HG02981 (cell line): ENCODE results near the gene PDZD8.

ENCODE experiments used
- ATAC-seq: cut with Tn5 transposase; IDR thresholded peaks from one replicate; pipeline ENCODE4 v1.9.1; 2021; ENCODE audit warnings: mild to moderate bottlenecking, moderate library complexity; ENCODE audit not compliant: unreplicated experiment

The PDZD8 gene, protein sequence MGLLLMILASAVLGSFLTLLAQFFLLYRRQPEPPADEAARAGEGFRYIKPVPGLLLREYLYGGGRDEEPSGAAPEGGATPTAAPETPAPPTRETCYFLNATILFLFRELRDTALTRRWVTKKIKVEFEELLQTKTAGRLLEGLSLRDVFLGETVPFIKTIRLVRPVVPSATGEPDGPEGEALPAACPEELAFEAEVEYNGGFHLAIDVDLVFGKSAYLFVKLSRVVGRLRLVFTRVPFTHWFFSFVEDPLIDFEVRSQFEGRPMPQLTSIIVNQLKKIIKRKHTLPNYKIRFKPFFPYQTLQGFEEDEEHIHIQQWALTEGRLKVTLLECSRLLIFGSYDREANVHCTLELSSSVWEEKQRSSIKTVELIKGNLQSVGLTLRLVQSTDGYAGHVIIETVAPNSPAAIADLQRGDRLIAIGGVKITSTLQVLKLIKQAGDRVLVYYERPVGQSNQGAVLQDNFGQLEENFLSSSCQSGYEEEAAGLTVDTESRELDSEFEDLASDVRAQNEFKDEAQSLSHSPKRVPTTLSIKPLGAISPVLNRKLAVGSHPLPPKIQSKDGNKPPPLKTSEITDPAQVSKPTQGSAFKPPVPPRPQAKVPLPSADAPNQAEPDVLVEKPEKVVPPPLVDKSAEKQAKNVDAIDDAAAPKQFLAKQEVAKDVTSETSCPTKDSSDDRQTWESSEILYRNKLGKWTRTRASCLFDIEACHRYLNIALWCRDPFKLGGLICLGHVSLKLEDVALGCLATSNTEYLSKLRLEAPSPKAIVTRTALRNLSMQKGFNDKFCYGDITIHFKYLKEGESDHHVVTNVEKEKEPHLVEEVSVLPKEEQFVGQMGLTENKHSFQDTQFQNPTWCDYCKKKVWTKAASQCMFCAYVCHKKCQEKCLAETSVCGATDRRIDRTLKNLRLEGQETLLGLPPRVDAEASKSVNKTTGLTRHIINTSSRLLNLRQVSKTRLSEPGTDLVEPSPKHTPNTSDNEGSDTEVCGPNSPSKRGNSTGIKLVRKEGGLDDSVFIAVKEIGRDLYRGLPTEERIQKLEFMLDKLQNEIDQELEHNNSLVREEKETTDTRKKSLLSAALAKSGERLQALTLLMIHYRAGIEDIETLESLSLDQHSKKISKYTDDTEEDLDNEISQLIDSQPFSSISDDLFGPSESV

DNA sequence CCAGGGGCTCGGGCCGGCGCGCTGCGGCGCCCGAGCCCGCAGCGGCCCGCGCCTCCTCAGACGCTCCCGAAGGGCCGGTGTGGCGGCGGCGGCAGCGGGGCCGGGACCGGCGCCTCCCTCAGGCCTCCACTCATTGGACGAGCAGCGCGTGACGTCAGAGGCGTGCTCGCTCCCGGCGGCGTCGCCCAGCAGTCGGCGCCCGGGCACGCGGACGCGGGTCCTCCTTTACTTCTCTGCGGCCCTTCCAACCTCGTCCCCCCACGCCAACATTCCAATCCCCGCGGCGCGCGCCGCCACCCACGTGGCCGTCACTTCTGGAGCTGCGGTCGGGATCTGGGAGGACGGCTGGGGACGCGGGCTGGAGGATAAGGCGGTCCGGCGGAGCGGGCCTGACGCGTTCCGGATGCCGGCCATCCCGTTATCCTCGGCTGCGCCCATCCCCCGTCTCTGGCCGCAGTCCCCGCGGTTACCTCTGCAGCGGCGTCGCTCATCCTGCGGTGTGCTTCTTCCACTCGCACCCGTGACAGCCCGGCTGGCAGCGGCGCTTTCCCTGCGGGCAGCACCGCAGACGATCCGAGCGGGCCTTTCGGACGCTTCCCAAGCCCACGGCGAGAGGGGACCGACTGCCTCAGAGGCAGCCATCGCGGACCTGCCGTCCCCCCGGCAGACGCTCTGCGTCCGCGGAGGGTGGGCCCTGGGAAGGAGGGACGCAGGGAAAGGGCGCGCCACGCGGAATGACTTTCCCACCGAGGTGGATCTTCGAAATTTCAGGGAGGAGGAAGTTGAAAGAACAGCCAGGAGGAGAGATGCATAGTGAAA is at the start of gene PDZD8:
TSS of gene PDZD8 (minus strand) at position 81 of the 819 bp plus-strand sequence. CDS start 213 bp downstream, outside the sequence.
- ATAC-seq: peak; percentile 79

DNA sequence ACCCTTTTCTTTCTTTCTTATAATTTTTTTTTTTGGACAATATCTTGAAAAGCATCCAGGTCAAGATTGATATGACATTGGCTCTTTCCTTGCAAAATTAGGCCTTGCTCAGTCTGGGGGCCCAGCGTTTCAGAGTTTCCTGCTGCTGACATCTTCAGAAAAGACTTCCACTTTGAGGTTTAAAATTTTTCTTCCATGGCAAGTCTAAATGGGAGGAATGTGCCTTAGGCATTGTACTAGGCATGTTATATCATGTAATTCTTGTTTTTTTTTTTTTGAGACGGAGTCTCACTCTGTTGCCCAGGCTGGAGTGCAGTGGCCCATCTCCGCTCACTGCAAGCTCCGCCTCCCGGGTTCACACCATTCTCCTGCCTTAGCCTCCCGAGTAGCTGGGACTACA is 48.9 kb upstream of the PDZD8 start:
- no peak for ATAC-seq

DNA sequence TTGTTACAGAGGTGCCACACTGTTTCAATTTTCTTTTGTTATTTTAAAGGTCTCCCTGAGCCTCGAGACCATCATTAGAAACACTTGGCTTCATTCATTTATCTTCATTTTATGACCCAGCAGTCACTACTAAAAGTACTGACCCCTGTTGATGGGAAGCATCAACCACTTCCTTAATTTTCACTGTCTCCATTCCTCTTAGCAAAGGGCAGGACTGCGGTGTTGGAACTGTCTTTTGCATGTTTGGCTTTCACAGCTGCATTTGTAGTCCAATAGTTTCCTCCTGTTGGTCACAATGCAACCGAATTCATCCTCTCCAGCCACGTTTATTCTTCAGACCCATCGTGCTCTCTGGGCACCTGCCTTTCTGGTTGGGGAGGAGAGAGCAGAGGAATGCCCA is 46.7 kb upstream of the PDZD8 start:
- no peak for ATAC-seq

DNA sequence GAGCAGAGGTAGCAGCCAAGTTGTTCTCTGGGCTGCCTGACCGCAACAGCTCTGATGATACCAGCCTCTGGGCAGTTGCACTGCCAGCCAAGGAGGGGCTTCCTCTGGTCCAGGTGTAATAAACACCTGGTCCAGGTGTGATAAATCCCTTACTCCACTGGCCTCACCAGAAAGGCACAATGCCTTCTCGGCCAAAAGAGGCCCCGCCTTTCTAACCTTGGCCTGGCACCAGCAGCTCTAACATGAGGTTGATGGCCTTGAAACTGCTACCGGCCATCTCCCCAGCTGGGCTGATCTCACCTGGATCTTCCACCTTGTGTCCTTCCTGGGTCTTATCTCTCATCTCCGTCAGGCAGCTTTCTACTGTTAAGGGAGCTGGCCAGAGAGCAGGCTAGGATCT is 45.5 kb upstream of the PDZD8 start:
- no peak for ATAC-seq

DNA sequence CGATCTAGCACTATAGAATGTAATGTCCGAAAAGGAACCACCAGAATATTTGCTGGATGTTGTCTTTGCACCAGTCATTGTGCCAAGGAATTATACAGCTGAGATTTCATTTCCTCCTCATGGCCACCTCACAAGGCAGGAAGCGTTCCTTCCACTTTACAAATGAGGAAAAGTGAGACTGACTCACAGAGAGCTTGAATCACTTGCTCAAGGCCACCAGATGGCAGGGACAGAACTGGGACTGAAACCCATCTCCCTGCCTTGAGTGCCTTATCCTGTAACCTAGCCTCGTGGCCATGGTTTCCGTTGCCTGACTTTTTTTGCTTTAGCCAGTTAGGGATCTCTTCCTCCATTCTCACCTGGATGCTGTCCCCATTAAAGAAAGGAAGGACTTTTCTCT is 44.7 kb upstream of the PDZD8 start:
- no peak for ATAC-seq

DNA sequence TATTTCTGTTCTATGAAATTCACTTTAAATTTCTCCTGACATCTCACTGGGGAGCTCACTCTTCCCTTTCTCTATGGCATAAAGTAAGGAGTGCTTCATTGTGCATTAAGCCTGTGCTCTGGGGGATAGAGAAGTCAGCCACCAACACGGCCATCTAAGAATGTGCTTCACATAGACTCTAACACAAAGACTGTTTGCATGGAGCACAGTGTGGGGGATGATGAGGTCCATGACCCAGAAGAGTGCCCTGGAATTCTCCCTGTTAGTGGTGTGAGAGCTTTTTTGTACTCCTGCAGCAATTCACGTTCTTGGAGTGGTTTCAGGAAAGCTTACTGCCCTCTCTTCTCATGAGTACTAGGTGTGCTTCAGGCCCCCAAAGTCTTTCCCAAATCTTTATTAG is 43.9 kb upstream of the PDZD8 start:
- no peak for ATAC-seq

DNA sequence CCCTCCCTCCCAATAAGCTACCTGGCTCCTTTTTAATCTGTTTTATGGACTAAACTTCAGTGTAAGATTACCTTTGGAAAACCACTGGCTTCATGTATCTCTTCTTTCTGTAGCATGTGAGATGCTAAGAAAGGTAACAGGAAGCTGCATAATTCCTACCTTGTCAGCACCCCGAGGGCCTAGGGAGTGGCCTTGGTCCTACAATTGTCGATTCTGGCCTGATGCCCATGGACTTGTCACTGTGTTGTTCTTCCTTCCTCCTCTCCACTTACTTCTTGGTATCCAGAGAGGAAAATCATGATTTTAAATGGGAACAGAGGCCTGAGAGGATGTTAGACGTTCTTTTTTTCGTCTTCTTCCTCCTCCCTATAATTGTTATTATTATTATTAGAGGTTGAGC is 42.9 kb upstream of the PDZD8 start:
- ATAC-seq: no peak

DNA sequence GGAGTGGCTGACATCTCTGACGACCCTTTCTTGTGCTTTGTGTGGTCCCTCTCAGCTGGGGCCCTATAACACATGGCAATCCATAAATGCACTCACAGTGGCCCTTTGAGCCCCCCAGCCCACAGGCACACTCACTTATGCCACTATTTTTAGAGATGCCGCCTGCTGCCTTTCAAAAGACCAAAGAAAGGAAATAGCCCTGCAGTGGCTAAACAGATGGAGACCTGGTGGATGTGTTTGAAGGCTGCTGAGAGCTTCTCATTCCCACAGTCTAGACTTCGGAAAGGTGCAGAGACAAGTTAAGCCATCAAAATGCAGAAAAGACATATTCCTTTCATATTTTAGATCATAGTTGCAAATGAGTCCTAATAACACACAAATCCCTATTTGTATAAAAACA is 42.0 kb upstream of the PDZD8 start:
- no peak for ATAC-seq

DNA sequence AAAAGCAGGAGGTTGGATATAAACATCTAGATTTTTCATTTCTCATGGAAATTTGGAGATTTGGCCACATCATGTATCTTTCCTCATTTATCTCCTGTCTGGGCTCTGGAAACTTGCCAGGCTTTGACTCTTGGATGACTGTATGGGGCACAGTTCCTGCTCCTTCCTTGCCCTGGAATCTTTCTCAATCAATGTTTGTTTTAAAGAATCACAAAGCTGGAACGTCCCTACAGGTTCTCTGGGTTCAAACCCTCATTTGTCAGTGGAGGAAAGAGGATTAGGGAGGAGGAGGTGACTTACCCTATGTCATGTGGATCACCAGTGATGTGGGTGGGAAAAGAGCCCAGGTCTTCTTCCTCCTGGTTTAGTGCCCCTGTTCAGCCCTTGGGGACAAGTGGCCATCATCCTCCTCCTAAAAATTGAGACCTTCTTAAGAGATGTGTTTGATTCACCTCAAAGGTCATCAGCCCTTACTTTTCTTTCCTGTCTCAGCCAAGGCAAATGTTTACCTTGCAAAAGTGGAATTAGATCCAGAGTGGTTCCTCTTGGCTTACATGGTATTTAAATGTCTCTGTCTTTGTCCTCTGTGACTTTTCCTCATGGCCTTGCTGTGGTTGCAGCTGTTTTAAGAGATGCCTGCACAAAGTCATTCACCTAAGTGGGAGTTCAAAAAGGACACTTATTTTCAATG is 38.8 kb upstream of the PDZD8 start:
- ATAC-seq: no peak

DNA sequence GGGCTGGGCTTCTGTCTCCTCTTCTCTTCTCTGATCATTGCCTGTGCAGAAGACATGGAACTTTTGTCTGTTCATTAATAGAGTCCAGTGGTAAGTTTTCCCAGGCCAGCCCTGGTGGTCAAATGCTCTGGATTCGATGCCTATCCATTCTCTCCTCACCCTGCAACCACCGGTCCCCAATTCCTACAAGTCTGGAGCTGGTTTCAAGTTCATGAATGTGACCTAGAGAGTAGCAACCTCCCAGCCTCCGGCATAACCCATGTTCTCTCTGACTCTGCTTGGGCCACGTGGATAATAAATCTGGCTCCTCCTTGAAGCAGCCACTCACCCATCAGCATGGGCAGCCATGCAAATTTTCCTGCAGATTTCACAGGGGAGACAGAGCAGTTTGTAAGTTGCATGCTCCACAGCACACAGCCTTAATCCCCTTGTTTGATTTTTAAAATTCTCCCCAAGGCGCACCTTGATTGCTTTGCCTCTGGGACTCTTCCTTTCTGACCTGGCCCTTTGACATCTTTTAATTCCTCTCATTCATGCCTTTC is 37.3 kb upstream of the PDZD8 start:
- ATAC-seq: no peak

DNA sequence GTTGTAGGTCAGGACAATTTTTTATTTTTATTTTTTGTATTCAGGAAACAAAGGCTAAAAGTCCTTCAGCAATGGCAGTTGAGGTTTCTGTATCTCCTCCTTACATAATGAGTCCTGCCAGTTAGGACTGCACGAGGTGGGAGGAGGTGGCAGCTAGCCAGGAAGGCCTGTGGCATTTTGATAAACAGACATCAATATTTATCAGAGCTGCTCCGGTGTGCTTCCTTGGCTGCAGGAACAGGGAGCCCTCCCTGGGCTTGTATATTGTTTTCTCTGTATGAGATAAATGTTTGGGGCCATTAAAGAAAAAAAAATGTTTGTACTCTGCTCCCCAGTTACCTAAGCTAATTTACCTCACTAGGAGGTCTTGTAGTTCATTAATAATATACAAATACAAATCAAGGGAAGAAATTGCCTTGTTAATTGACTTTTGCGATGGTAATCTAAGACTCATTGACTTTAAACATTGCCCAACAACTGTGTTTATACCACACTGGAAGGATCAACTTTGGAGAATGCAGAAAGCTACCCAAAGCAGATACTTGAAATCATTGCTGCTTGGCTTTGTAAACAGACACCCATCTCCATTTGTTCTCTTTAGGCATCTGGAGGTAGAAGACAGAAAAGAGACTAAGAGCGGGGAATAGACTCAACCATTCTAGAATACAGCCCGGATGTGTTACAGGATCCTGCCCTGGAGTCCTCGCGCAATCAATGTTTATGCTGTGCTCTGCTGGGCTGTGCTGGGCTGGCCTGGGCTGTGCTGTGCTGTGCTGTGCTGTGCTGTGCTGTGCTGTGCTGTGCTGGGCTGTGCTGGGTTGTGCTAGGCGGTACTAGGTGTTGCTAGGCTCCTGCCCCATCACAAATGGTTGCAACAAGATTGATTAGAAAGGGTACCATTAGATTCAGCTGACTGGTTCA is 36.5 kb upstream of the PDZD8 start:
- ATAC-seq: no peak

DNA sequence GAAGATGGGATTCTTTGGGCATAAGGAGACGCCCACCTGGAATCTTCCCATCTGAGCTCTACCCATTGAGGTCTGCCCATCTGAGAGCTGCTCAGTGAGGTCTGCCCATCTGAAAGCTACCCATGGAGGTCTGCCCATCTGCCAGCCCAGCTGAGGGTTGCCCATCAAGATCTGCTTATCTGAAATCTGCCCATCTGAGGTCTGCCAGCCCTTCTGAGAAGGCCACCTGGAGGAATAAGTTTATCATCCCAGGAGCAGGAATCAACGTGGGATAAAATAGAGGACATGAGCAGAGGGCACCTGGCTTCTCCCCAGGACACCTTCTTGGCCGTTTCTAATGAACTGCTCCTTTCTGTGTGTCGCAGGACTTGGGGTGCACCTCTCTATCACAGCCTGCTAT is 35.3 kb upstream of the PDZD8 start:
- ATAC-seq: no peak

DNA sequence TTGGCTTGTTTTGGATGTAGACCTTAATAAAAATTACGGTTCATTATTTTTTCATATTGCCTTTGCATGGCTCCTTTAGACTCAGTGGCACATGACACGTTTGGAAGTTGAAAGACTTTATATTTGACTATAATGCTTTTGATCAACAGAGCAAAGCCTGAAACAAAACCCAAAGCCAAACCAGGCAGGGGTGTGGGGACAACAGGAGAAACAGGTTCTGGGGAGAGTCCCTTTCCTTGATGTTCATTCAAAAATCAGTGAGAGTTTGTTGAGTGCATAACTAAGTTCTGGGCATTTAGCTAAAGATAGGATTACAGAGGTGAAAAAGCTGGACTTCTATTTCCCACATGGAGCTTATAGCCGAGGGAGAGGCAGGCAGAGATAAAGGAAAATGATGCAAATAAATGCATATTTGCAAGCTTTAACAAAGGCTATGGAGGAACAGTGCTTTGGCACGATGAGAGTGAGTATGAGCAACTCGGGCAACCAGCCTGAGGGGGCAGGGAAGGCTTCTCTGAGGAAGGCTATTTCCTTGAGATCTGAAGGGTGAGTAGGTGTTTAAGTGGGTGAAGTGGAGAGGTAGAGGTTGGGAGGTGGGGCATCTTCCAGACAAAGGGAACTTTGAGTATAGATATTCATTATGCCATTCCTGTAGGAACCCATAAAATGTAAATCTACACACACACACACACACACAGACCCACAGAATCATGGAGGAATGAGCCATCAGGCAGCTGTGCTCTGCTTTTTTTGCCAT is 34.5 kb upstream of the PDZD8 start:
- no peak for ATAC-seq

DNA sequence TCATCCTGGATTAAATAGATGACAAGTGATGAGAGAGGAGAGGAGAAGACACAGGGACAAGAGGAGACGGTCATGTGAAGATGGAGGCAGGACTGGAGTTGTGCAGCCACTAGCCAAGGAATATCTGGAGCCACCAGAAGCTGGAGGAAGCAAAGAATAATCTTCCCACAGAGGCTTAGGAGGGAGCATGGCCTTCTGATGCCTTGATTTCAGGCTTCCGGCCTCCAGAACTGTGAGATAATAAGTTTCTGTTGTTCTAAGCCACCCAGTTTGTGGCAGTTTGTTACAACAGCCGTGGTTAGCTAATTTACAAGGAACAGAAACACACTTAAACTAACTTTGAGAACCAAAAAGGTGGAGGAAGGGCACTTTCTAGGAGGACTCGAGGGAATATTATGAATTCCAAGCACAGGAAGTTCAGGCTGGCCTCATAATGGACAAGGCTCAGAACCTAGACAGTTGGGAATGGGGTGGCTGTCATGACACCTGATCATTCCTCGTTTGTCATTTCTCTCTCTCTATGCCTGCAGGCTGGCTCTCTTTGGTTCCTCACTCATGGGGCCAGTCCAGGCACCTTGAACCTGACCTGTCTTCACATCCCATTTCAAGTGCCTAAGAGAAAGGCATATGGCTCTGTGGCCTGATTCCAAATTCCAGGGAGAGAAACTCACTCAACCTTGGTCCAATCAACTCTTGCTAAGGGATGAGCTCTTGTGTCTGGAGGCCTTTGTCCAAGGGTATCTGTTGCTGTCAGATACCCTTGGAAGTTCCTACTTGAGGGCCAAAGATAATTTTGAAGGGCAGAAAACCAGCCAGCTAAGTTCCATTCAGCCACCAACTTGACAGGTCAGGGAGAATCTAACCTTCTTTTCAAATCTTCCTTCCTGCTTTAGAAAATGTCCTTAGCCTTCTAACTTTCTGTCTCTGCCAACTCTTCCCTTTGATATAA is 33.5 kb upstream of the PDZD8 start:
- ATAC-seq: no peak

DNA sequence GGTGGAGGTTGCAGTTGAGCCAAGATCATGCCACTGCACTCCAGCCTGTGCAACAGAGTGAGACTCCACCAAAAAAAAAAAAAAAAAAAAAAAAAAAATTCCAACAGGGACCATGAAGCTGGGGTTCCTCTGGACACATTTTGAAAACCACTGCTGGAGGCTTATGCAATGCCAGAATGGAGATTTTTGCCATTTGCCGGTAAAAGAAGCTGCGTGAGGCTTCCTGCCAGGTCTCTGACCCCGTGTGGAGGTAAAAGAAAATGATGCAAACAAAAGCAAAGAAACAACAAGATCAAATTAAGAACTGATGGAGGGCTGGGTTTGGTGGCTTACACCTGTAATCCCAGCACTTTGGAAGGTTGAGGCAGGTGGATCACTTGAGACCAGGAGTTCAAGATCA is 30.5 kb upstream of the PDZD8 start:
- ATAC-seq: no peak

DNA sequence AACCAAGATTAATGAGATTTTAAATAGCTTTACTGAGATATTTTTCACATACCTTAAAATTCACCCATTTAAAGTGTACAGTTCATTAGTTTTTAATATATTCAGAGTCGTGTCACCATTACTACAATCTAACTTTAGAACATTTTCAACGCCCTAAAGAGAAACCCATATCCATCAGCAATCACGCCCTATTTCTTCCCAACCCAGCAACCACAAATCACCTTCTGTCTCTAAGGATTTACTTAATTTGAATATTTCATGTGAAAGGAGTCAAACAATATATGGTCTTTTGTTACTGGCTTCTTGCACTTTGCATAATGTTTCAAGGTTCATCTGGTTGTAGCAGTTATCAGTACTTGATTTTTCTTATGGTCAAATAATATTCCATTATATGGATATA is 25.1 kb upstream of the PDZD8 start:
- no peak for ATAC-seq
